Measurements from ENCODE around the gene TASP1.
"Not testable (repeated sequence)": the region's sequence is repeated elsewhere in the genome, so short reads cannot be mapped to it uniquely, and the experiment has no call there.

Gene TASP1

GRCh38 chr20:13510837-13511488 is 127.8 kb downstream of the TASP1 start:
- H3K4me3 Mint-ChIP-seq = no peak overlapping the region
- H3K27ac Mint-ChIP-seq = no peak overlapping the region
- H3K36me3 Mint-ChIP-seq = peaks cover 61% of the 10 kb centered on the region
- no peaks in the 10 kb centered on the region for H3K27me3 Mint-ChIP-seq
- peaks cover 4% of the 10 kb centered on the region for H3K4me1 Mint-ChIP-seq
- peaks cover 27% of the 10 kb centered on the region for H3K9me3 Mint-ChIP-seq

GRCh38 chr20:13507646-13508045 is 131.1 kb downstream of the TASP1 start:
- Mint-ChIP-seq H3K4me3 (no peak overlapping the region), H3K27me3 (no peaks in the 10 kb centered on the region), H3K27ac (no peak overlapping the region), H3K9me3 (peaks cover 45% of the 10 kb centered on the region), H3K4me1 (peaks cover 4% of the 10 kb centered on the region), H3K36me3 (peaks cover 61% of the 10 kb centered on the region)

- H3K9me3 Mint-ChIP-seq = peaks cover 40% of the 10 kb centered on the region
- H3K27ac Mint-ChIP-seq = no peak overlapping the region
- peaks cover 67% of the 10 kb centered on the region for H3K36me3 Mint-ChIP-seq
- no peaks in the 10 kb centered on the region for H3K27me3 Mint-ChIP-seq
- no peak overlapping the region for H3K4me3 Mint-ChIP-seq
- peaks cover 1% of the 10 kb centered on the region for H3K4me1 Mint-ChIP-seq
Measured at GRCh38 chr20:13501500-13501899, 137.2 kb downstream of the TASP1 start.

GRCh38 chr20:13494019-13494418 is 144.7 kb downstream of the TASP1 start:
- H3K36me3 Mint-ChIP-seq = peaks cover 29% of the 10 kb centered on the region
- H3K9me3 Mint-ChIP-seq = peaks cover 4% of the 10 kb centered on the region
- H3K4me1 Mint-ChIP-seq = no peaks in the 10 kb centered on the region
- H3K27me3 Mint-ChIP-seq = no peaks in the 10 kb centered on the region
- H3K4me3 Mint-ChIP-seq = no peak overlapping the region
- H3K27ac Mint-ChIP-seq = no peak overlapping the region

GRCh38 chr20:13493143-13493542 is 145.6 kb downstream of the TASP1 start:
- Mint-ChIP-seq H3K27ac (no peak overlapping the region), H3K9me3 (peaks cover 4% of the 10 kb centered on the region), H3K4me3 (no peak overlapping the region), H3K27me3 (no peaks in the 10 kb centered on the region), H3K36me3 (peaks cover 22% of the 10 kb centered on the region), H3K4me1 (no peaks in the 10 kb centered on the region)

- Mint-ChIP-seq H3K27me3 (no peaks in the 10 kb centered on the region), H3K4me1 (no peaks in the 10 kb centered on the region), H3K9me3 (peaks cover 3% of the 10 kb centered on the region), H3K27ac (no peak overlapping the region), H3K4me3 (no peak overlapping the region), H3K36me3 (peaks cover 15% of the 10 kb centered on the region)
Measured at GRCh38 chr20:13492001-13492481, 146.7 kb downstream of the TASP1 start.

- no peaks in the 10 kb centered on the region for H3K27me3 Mint-ChIP-seq
- H3K4me1 Mint-ChIP-seq = no peaks in the 10 kb centered on the region
- H3K4me3 Mint-ChIP-seq = no peak overlapping the region
- H3K36me3 Mint-ChIP-seq = peaks cover 25% of the 10 kb centered on the region
- no peak overlapping the region for H3K27ac Mint-ChIP-seq
- no peaks in the 10 kb centered on the region for H3K9me3 Mint-ChIP-seq
Measured at GRCh38 chr20:13487202-13487601, 151.5 kb downstream of the TASP1 start.

- Mint-ChIP-seq H3K4me1 (no peaks in the 10 kb centered on the region), H3K27ac (no peak overlapping the region), H3K36me3 (peaks cover 27% of the 10 kb centered on the region), H3K9me3 (no peaks in the 10 kb centered on the region), H3K27me3 (no peaks in the 10 kb centered on the region), H3K4me3 (no peak overlapping the region)
Measured at GRCh38 chr20:13486694-13487093, 152.0 kb downstream of the TASP1 start.

GRCh38 chr20:13485576-13485975 is 153.2 kb downstream of the TASP1 start:
- H3K27ac Mint-ChIP-seq = no peak overlapping the region
- no peaks in the 10 kb centered on the region for H3K27me3 Mint-ChIP-seq
- H3K36me3 Mint-ChIP-seq = peaks cover 35% of the 10 kb centered on the region
- H3K4me1 Mint-ChIP-seq = no peaks in the 10 kb centered on the region
- peaks cover 6% of the 10 kb centered on the region for H3K9me3 Mint-ChIP-seq
- no peak overlapping the region for H3K4me3 Mint-ChIP-seq

- not testable (repeated sequence) for H3K9me3 Mint-ChIP-seq, H3K4me1 Mint-ChIP-seq, H3K4me3 Mint-ChIP-seq, H3K27ac Mint-ChIP-seq, H3K27me3 Mint-ChIP-seq
- peaks cover 34% of the 10 kb centered on the region for H3K36me3 Mint-ChIP-seq
Measured at GRCh38 chr20:13485019-13485418, 153.7 kb downstream of the TASP1 start.

- not testable (repeated sequence) for H3K4me3 Mint-ChIP-seq, H3K4me1 Mint-ChIP-seq, H3K27ac Mint-ChIP-seq, H3K27me3 Mint-ChIP-seq, H3K9me3 Mint-ChIP-seq
- peaks cover 39% of the 10 kb centered on the region for H3K36me3 Mint-ChIP-seq
Measured at GRCh38 chr20:13483472-13483871, 155.3 kb downstream of the TASP1 start.

- peaks cover 6% of the 10 kb centered on the region for H3K9me3 Mint-ChIP-seq
- no peak overlapping the region for H3K4me3 Mint-ChIP-seq
- no peaks in the 10 kb centered on the region for H3K4me1 Mint-ChIP-seq
- H3K36me3 Mint-ChIP-seq = peaks cover 45% of the 10 kb centered on the region
- no peak overlapping the region for H3K27ac Mint-ChIP-seq
- no peaks in the 10 kb centered on the region for H3K27me3 Mint-ChIP-seq
Measured at GRCh38 chr20:13478366-13478765, 160.4 kb downstream of the TASP1 start.

- Mint-ChIP-seq H3K36me3 (peaks cover 33% of the 10 kb centered on the region), H3K4me1 (no peaks in the 10 kb centered on the region), H3K27me3 (no peaks in the 10 kb centered on the region), H3K4me3 (no peak overlapping the region), H3K9me3 (peaks cover 7% of the 10 kb centered on the region), H3K27ac (no peak overlapping the region)
Measured at GRCh38 chr20:13474467-13474866, 164.3 kb downstream of the TASP1 start.

GRCh38 chr20:13469262-13469661 is 169.5 kb downstream of the TASP1 start:
- Mint-ChIP-seq H3K4me3 (no peak overlapping the region), H3K36me3 (peaks cover 33% of the 10 kb centered on the region)

GRCh38 chr20:13468166-13468565 is 170.6 kb downstream of the TASP1 start:
- H3K27me3 Mint-ChIP-seq = no peaks in the 10 kb centered on the region
- no peak overlapping the region for H3K4me3 Mint-ChIP-seq
- peaks cover 29% of the 10 kb centered on the region for H3K36me3 Mint-ChIP-seq
- no peak overlapping the region for H3K27ac Mint-ChIP-seq
- H3K9me3 Mint-ChIP-seq = peaks cover 7% of the 10 kb centered on the region
- H3K4me1 Mint-ChIP-seq = no peaks in the 10 kb centered on the region

More at GRCh38 chr20:13469262-13469661, 169.5 kb downstream of the TASP1 start:
- no peak overlapping the region for H3K27ac Mint-ChIP-seq
- no peaks in the 10 kb centered on the region for H3K4me1 Mint-ChIP-seq
- H3K27me3 Mint-ChIP-seq = no peaks in the 10 kb centered on the region
- peaks cover 7% of the 10 kb centered on the region for H3K9me3 Mint-ChIP-seq

- H3K36me3 Mint-ChIP-seq = peaks cover 13% of the 10 kb centered on the region
- no peaks in the 10 kb centered on the region for H3K27me3 Mint-ChIP-seq
- H3K27ac Mint-ChIP-seq = no peak overlapping the region
- no peak overlapping the region for H3K4me3 Mint-ChIP-seq
- H3K9me3 Mint-ChIP-seq = no peaks in the 10 kb centered on the region
- H3K4me1 Mint-ChIP-seq = no peaks in the 10 kb centered on the region
Measured at GRCh38 chr20:13464702-13465101, 174.0 kb downstream of the TASP1 start.

Measured in activated naive CD4-positive, alpha-beta T cell treated with anti-CD3 and anti-CD28 coated beads, Interleukin-2, amount 50 U/mL, for 24 hours (primary cell).